Activated CD4-positive, alpha-beta T cell treated with anti-CD3 and anti-CD28 coated beads for 4 hours (primary cell): ENCODE data around the gene NKPD1.
A peak's percentile ranks its signal among the peaks of the same experiment; 100 is the strongest.

Source experiments
- DNase-seq, 2 donors: peaks; one replicate each; pipeline ENCODE4 v3.0.0-alpha.2; 2020

NKPD1 gene

GRCh38 chr19:45152504-45153338 lies 8.1 kb downstream of the NKPD1 start:
- peak; percentile 38 to 52 for DNase-seq

- no peak for DNase-seq
Measured at GRCh38 chr19:45151821-45152503, 8.8 kb downstream of the NKPD1 start.

- DNase-seq: no peak
Measured at GRCh38 chr19:45151320-45151719, 9.5 kb downstream of the NKPD1 start.

GRCh38 chr19:45150751-45151281 lies 10.0 kb downstream of the NKPD1 start:
- DNase-seq: no peak

GRCh38 chr19:45150180-45150579 lies 10.6 kb downstream of the NKPD1 start:
- no peak for DNase-seq

GRCh38 chr19:45149129-45149528 lies 11.7 kb downstream of the NKPD1 start:
- no peak for DNase-seq

GRCh38 chr19:45147835-45148676 lies 12.7 kb downstream of the NKPD1 start:
- no peak for DNase-seq

GRCh38 chr19:45146741-45147205 lies 14.0 kb downstream of the NKPD1 start:
- no peak for DNase-seq

GRCh38 chr19:45146251-45146650 lies 14.5 kb downstream of the NKPD1 start:
- no peak for DNase-seq

GRCh38 chr19:45145270-45146189 lies 15.3 kb downstream of the NKPD1 start:
- DNase-seq: no peak

- DNase-seq: no peak
Measured at GRCh38 chr19:45144431-45145269, 16.1 kb downstream of the NKPD1 start.

GRCh38 chr19:45142726-45143110 lies 18.1 kb downstream of the NKPD1 start:
- no peak for DNase-seq

GRCh38 chr19:45142016-45142725 lies 18.6 kb downstream of the NKPD1 start:
- DNase-seq: no peak

- DNase-seq: no peak
Measured at GRCh38 chr19:45141203-45141900, 19.4 kb downstream of the NKPD1 start.

- no peak for DNase-seq
Measured at GRCh38 chr19:45140533-45140932, 20.2 kb downstream of the NKPD1 start.

GRCh38 chr19:45140144-45140503 lies 20.7 kb downstream of the NKPD1 start:
- DNase-seq: no peak

GRCh38 chr19:45139286-45140143 lies 21.3 kb downstream of the NKPD1 start:
- DNase-seq: no peak

GRCh38 chr19:45138303-45138751 lies 22.5 kb downstream of the NKPD1 start:
- no peak for DNase-seq
